ENCODE data around the gene TMEM145.

The TMEM145 gene

DNA sequence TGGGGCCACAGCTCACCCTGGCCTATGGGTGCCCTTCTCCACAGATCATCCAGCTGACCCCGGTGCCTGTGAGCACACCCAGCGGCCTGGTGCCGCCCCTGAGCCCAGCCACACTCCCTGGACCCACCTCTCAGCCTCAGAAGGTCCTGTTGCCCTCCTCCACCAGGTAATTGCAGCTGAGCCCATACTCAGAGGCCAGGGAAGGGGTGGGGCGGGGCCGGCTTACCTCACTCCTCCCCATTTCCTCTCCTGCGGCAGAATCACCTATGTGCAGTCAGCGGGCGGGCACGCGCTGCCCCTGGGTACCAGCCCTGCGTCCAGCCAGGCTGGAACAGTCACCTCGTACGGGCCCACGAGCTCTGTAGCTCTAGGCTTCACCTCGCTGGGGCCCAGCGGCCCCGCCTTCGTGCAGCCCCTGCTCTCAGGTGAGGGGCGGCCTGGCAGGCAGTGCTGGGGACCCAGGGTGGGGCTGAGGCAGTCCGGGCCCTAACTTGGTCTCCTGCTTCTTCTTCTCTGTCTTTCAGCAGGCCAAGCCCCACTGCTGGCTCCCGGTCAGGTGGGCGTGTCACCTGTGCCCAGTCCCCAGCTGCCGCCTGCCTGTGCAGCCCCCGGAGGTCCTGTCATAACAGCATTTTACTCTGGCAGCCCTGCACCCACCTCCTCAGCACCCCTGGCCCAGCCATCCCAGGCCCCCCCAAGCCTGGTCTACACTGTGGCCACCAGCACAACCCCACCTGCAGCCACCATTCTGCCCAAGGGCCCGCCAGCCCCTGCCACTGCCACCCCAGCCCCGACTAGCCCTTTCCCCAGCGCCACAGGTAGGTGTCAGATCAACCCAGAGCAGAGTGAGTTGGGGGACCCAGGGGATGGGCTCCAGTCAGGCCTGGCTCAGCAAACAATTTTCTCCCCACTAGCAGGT lies 20.8 kb upstream of the TMEM145 start:
- TF ChIP-seq, protein P1, sequence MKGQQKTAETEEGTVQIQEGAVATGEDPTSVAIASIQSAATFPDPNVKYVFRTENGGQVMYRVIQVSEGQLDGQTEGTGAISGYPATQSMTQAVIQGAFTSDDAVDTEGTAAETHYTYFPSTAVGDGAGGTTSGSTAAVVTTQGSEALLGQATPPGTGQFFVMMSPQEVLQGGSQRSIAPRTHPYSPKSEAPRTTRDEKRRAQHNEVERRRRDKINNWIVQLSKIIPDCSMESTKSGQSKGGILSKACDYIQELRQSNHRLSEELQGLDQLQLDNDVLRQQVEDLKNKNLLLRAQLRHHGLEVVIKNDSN (IDR thresholded peaks at IDR 0.05) = no peak
- TF ChIP-seq CEBPB (IDR thresholded peaks at IDR 0.05) (no peak), EP300 (IDR thresholded peaks at IDR 0.05; ENCODE audit: borderline replicate concordance) (no peak), TCF12 (IDR thresholded peaks at IDR 0.05; ENCODE audit: low read depth) (no peak), RAD21 (IDR thresholded peaks at IDR 0.05; ENCODE audit: low read depth) (no peak), CREB1 (IDR thresholded peaks at IDR 0.05; ENCODE audit: low read depth) (no peak), ZBTB7A (IDR thresholded peaks at IDR 0.05; ENCODE audit: low read depth) (no peak), YY1 (IDR thresholded peaks at IDR 0.05; ENCODE audit: low read depth) (no peak), NFIC (IDR thresholded peaks at IDR 0.05) (no peak), TAF1 (IDR thresholded peaks at IDR 0.05; ENCODE audit: low read depth) (no peak), FOXM1 (IDR thresholded peaks at IDR 0.05; ENCODE audit: borderline replicate concordance, low read depth) (no peak), TEAD4 (IDR thresholded peaks at IDR 0.05) (no peak), EGR1 (IDR thresholded peaks at IDR 0.05) (no peak)
- TF ChIP-seq, protein P2, sequence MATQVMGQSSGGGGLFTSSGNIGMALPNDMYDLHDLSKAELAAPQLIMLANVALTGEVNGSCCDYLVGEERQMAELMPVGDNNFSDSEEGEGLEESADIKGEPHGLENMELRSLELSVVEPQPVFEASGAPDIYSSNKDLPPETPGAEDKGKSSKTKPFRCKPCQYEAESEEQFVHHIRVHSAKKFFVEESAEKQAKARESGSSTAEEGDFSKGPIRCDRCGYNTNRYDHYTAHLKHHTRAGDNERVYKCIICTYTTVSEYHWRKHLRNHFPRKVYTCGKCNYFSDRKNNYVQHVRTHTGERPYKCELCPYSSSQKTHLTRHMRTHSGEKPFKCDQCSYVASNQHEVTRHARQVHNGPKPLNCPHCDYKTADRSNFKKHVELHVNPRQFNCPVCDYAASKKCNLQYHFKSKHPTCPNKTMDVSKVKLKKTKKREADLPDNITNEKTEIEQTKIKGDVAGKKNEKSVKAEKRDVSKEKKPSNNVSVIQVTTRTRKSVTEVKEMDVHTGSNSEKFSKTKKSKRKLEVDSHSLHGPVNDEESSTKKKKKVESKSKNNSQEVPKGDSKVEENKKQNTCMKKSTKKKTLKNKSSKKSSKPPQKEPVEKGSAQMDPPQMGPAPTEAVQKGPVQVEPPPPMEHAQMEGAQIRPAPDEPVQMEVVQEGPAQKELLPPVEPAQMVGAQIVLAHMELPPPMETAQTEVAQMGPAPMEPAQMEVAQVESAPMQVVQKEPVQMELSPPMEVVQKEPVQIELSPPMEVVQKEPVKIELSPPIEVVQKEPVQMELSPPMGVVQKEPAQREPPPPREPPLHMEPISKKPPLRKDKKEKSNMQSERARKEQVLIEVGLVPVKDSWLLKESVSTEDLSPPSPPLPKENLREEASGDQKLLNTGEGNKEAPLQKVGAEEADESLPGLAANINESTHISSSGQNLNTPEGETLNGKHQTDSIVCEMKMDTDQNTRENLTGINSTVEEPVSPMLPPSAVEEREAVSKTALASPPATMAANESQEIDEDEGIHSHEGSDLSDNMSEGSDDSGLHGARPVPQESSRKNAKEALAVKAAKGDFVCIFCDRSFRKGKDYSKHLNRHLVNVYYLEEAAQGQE (IDR thresholded peaks at IDR 0.05; ENCODE audit: low read depth) = no peak
- TF ChIP-seq, protein P3, sequence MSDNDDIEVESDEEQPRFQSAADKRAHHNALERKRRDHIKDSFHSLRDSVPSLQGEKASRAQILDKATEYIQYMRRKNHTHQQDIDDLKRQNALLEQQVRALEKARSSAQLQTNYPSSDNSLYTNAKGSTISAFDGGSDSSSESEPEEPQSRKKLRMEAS (IDR thresholded peaks at IDR 0.05) = no peak

DNA sequence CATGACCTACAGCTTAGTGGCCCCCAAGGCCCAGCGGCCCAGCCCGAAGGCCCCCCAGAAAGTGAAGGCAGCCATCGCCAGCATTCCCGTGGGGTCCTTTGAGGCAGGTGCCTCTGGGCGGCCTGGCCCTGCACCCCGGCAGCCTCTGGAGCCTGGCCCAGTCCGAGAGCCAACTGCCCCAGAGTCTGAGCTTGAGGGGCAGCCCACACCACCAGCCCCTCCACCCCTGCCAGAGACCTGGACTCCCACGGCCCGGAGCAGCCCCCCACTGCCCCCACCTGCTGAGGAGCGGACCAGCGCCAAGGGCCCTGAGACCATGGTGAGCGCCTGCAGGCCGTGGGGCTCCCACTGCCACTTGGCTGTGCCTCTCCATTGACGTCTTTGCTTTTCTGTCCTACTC lies 20.1 kb upstream of the TMEM145 start:
- TF ChIP-seq NFIC (IDR thresholded peaks at IDR 0.05) (no peak), EP300 (IDR thresholded peaks at IDR 0.05; ENCODE audit: borderline replicate concordance) (no peak), TCF12 (IDR thresholded peaks at IDR 0.05; ENCODE audit: low read depth) (no peak), TEAD4 (IDR thresholded peaks at IDR 0.05) (no peak), CREB1 (IDR thresholded peaks at IDR 0.05; ENCODE audit: low read depth) (no peak), ZBTB7A (IDR thresholded peaks at IDR 0.05; ENCODE audit: low read depth) (no peak), CEBPB (IDR thresholded peaks at IDR 0.05) (no peak), RAD21 (IDR thresholded peaks at IDR 0.05; ENCODE audit: low read depth) (no peak), EGR1 (IDR thresholded peaks at IDR 0.05) (no peak)
- TF ChIP-seq, protein P2 (IDR thresholded peaks at IDR 0.05; ENCODE audit: low read depth) = no peak
- TF ChIP-seq, protein P1 (IDR thresholded peaks at IDR 0.05) = no peak

DNA sequence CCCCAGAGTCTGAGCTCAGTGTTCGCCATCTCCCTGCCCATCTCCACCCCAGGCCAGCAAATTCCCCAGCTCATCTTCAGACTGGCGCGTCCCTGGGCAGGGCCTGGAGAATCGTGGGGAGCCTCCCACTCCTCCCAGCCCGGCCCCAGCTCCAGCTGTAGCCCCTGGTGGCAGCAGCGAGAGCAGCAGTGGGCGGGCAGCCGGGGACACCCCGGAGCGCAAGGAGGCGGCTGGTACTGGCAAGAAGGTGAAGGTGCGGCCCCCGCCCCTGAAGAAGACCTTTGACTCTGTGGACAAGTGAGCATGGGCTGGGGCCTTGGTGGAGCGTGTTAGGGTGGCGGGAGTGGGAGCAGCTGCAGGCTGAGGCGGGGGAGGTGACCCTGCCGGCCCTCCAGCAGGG lies 19.6 kb upstream of the TMEM145 start:
- TF ChIP-seq YY1 (IDR thresholded peaks at IDR 0.05; ENCODE audit: low read depth) = no peak
- TF ChIP-seq CREB1 (IDR thresholded peaks at IDR 0.05; ENCODE audit: low read depth) = no peak
- TF ChIP-seq ZBTB7A (IDR thresholded peaks at IDR 0.05; ENCODE audit: low read depth) = no peak
- TF ChIP-seq EGR1 (IDR thresholded peaks at IDR 0.05) = no peak
- TF ChIP-seq TAF1 (IDR thresholded peaks at IDR 0.05; ENCODE audit: low read depth) = no peak
- no peak for TF ChIP-seq TEAD4 (IDR thresholded peaks at IDR 0.05)
- TF ChIP-seq EP300 (IDR thresholded peaks at IDR 0.05; ENCODE audit: borderline replicate concordance) = no peak
- TF ChIP-seq RAD21 (IDR thresholded peaks at IDR 0.05; ENCODE audit: low read depth) = no peak
- TF ChIP-seq NFIC (IDR thresholded peaks at IDR 0.05) = no peak
- no peak for TF ChIP-seq FOXM1 (IDR thresholded peaks at IDR 0.05; ENCODE audit: borderline replicate concordance, low read depth)
- TF ChIP-seq, protein P2 (IDR thresholded peaks at IDR 0.05; ENCODE audit: low read depth) = no peak
- TF ChIP-seq CEBPB (IDR thresholded peaks at IDR 0.05) = no peak
- TF ChIP-seq, protein P3 (IDR thresholded peaks at IDR 0.05) = no peak

DNA sequence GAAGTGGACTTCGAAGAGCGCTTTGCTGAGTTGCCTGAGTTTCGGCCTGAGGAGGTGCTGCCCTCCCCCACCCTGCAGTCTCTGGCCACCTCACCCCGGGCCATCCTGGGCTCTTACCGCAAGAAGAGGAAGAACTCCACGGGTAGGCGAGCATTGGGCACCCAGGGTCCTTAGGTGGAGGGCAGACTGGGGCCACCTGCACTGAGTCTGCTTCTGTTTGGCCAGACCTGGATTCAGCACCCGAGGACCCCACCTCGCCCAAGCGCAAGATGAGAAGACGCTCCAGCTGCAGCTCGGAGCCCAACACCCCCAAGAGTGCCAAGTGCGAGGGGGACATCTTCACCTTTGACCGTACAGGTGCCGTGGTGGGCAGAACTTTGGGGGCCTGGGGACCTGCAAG lies 19.2 kb upstream of the TMEM145 start:
- TF ChIP-seq TAF1 (IDR thresholded peaks at IDR 0.05; ENCODE audit: low read depth) = no peak
- TF ChIP-seq EGR1 (IDR thresholded peaks at IDR 0.05) = no peak
- TF ChIP-seq FOXM1 (IDR thresholded peaks at IDR 0.05; ENCODE audit: borderline replicate concordance, low read depth) = no peak
